Amniotic stem cell (primary cell): Measurements from ENCODE around the gene DIS3L2.
"Not testable (repeated sequence)": the region's sequence is repeated elsewhere in the genome, so short reads cannot be mapped to it uniquely, and the experiment has no call there.

Experiments used
- DNase-seq: peaks from one replicate; lab custom pipeline; 2025; lab: John Stamatoyannopoulos, UW

The DIS3L2 gene

DNA sequence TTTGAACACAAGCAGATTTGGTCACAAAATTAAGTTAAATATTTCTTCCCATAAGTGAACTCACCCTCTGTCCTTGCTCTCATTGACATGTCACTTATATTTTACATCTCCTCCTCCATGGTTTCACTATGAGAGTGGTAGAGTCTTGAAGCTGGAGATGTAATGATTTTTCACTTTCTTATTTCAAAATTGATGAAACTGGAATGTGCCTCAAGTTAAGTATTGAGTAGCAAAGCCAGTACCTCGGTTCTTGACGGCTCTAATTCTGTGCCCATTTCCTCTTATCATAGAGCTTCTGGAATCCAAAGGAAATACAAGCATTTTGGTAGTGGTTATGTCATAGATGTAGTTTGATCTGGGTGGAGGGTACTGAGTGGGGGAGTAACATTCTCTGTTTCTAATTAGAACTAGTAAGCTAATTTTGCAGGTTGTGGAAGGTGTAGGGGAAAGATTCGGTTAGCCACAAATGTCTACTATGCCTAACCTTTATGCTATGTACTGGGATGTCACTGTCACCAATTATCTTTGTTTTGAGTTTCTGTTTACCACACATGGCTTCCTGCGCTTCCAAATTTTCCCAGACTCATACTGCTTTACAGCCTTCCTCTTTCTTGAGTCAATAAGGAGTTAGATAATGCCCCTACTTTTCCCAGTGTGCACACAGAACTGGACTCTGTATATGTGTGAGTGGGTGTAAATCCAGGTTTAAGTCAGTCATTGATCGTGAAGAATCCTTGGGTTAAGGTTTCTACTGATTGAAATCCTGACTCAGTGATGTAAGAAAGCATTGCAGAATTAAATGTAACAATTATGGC is 96.8 kb downstream of the DIS3L2 start:
- DNase-seq, result no peak

- no peak for DNase-seq
Observed at GRCh38 chr2:232058931-232059330, 97.4 kb downstream of the DIS3L2 start.

DNA sequence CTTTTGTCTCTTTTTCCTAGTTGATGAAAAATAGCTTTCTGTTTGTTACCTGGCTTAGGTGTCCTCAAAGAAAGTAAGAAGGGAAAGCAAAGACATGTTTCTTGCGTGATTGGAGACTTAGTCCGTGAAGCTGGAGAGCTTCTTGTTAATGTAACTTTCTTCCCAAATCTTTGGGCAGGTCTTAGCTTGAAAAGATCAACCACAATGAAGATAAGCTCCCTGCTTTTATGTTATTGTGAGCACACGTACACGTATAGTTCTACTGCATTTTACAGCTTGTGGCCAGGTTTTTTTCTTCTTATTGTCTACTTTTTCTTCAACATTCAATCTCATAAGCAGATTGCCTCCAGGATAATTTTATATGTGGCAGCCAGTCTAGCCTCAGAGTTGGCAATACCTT is 99.8 kb downstream of the DIS3L2 start:
- no peak for DNase-seq

- no peak for DNase-seq
Observed at GRCh38 chr2:232073026-232073425, 111.5 kb downstream of the DIS3L2 start.

- no peak for DNase-seq
Observed at GRCh38 chr2:232073699-232074098, 112.2 kb downstream of the DIS3L2 start.

GRCh38 chr2:232075080-232075479 is 113.6 kb downstream of the DIS3L2 start:
- DNase-seq, result no peak

DNA sequence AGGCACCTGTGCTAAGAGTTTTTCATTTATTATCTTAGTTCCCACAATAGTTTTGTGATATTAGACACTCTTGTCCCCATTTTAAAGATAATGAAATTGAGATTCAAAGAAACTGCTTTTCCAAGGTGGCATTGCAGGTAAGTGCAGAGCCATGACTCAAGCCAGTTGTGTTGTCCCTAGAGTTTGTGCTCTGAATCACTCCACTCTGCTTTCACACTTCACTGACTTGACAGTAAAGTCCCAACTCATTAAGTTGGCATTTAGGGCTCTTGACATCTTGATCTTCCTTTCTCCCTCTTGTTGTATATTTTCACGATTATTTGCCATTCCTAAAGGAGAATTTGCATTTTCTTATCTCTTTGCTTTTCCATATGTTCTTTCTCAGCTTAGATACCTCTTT is 114.3 kb downstream of the DIS3L2 start:
- no peak for DNase-seq

DNA sequence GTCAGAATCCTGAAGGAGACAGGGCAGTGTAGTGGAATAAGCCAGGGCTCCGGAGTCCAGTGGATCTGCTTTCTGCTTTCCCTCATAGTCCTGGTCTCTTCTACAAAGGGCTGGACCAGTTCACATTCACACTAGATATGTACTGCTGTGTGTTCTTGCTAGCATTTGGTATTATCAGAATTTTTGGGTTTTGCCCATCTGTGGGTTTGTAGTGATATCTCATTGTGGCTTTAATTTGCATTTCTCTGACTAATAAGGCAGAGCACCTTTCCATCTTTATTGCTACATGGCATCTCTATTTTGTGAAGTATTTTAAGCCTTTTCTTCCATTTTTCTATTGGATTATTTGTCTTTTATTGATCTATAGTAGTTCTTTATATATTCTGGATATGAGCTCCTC is 114.8 kb downstream of the DIS3L2 start:
- no peak for DNase-seq

- DNase-seq, result no peak
Observed at GRCh38 chr2:232076736-232077135, 115.2 kb downstream of the DIS3L2 start.

- no peak for DNase-seq
Observed at GRCh38 chr2:232085164-232085563, 123.7 kb downstream of the DIS3L2 start.

- DNase-seq, result no peak
Observed at GRCh38 chr2:232085826-232086425, 124.4 kb downstream of the DIS3L2 start.

DNA sequence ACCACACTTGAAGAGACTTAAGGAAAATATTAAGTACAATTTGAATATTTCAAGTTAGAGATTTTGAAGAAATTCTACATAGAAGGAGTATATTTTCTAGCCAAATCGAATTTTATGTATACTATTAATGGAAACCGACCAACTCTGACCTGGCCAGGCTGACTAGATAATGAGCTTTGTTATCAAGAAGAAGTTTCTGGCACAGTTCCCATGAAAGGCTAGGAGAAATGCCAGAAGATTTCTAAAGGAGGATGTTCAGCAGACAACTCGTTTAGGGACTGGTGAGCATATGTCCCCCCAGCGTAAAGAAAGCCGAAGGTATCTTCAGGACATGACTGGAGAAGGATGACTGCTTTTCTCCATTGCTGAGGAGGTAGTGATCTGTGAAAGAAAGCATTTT is 127.3 kb downstream of the DIS3L2 start:
- DNase-seq, result no peak

DNA sequence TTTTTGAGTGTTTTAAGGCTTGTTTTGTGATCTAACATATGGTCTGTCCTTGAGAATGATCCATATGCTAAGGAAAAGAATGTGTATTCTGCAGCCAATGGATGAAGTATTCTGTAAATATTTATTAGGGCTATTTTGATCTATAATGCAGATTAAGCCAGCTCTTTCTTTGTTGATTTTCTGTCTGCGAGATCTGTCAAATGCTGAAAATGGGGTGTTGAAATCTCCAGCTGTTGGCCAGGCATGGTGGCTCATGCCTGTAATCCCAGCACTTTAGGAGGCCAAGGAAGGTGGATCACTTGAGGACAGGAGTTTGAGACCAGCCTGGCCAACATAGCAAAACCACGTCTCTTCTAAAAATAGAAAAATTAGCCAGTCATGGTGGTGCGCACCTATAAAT is 132.7 kb downstream of the DIS3L2 start:
- no peak for DNase-seq

DNA sequence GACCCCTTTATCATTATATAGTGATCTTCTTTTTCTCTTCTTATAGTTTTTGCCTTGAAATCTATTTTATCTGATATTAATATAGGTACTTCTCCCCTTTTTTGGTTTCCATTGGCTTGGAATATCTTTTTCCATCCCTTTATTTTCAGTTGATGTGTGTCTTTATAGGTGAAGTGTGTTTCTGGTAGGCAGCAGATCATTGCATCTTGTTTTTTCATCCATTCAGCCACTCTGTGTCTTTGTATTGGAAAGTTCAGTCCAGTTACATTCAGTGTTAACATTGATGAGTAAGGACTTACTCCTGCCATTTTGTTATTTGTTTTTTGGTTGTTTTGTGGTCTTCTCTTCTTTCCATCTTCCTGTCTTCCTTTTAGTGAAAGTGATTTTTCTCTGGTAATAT is 133.4 kb downstream of the DIS3L2 start:
- no peak for DNase-seq

DNA sequence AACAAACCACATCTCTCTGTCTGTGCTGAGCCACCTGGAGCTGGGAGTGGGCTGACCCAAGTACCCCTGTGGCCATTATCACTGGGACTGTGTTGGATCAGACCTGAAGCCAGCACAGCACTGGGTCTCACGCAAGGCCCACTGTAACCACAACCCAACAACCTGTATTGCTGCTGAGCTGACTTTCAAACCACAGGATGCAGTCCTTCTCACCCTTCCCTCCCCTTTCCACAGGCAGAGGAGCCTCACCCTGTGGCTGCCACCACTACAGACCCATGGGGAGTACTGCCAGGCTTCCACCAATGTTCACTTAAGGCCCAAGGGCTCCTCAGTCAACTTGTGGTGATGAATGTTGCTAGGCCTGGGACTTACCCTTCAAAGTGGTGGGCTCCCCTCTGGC is 135.7 kb downstream of the DIS3L2 start:
- DNase-seq, result no peak

- DNase-seq, result no peak
Observed at GRCh38 chr2:232097758-232098157, 136.2 kb downstream of the DIS3L2 start.

DNA sequence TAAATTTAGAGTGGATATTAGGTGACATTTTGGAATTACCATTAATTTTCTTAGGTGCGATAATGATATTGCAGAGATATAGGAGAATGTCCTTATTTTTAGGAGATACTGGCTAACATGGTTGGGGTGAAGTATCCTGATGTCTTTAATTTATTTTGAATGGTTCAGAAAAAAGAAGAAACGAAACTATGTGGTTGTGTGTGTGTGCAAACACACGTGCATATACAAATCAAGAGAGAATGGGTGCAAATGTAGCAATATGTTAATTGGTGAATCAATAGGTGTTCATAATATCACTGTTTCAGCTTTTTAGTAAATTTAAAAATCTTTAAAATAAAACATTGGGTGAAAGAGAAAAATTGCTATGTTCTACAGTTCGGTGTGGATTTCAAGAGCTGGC is 140.9 kb downstream of the DIS3L2 start:
- DNase-seq, result no peak

- no peak for DNase-seq
Observed at GRCh38 chr2:232103140-232103737, 141.7 kb downstream of the DIS3L2 start.

DNA sequence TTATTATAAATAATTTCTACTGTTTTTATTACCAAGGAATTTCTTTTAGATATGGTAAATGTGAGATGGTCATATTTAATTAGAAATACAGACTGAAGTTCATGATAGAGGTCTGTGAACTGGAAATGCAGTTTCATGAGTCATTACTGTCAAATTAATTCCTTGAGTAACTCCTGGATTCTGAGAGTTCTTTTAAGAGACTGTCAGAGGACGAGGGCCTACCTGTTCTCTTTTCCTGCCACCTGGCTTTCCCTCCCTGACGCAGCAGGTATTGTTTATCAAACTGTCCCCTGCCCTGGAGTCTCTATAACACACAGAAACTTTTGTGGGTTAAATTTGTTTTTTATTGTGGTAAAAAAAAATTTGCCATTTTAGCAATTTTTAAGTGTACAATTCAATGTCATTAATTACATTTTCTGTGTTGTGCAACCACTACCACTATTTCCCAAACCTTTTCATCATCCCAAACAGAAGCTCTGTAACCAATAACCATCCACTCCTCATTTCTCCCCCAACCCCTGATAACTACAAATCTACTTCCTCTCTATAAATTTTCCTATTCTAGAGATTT is 142.6 kb downstream of the DIS3L2 start:
- DNase-seq, result no peak

GRCh38 chr2:232111551-232111950 is 150.0 kb downstream of the DIS3L2 start:
- no peak for DNase-seq

- no peak for DNase-seq
Observed at GRCh38 chr2:232113821-232114220, 152.3 kb downstream of the DIS3L2 start.

DNA sequence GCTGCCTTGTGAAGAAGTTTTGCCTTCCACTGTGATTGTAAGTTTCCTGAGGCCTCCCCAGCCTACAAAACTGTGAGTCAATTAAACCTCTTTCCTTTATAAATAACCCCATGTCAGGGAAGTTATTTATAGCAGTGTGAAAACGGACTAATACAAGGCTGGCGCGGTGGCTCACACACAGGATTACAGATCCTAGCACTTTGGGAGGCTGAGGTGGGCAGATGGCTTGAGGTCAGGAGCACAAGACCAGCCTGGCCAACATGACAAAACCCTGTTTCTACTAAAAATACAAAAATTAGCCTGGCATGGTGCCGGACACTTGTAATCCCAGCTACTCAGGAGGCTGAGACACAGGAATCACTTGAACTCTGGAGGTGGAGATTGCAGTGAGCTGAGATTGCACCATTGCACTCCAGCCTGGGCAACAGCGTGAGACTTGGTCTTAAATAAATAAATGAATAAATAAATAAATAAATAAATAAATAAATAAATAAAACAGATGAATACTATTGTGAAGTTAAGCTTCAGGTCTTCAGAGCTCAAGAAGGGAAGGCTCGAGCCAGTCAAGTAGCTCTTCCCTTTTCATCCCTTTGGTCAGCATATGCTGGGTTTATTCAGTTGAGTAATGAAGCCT is 154.3 kb downstream of the DIS3L2 start:
- DNase-seq, result not testable (repeated sequence)

- DNase-seq, result no peak
Observed at GRCh38 chr2:232116852-232117251, 155.3 kb downstream of the DIS3L2 start.
